ENCODE results near the gene TMEM129. TPM values are rescaled to one million over a fixed set of nuclear protein-coding genes. Genes with fewer than 3 reads are reported as not detected.

TMEM129 gene
- total RNA-seq, 2 experiments from 2014 or later: 16.2 to 18.1 TPM

DNA sequence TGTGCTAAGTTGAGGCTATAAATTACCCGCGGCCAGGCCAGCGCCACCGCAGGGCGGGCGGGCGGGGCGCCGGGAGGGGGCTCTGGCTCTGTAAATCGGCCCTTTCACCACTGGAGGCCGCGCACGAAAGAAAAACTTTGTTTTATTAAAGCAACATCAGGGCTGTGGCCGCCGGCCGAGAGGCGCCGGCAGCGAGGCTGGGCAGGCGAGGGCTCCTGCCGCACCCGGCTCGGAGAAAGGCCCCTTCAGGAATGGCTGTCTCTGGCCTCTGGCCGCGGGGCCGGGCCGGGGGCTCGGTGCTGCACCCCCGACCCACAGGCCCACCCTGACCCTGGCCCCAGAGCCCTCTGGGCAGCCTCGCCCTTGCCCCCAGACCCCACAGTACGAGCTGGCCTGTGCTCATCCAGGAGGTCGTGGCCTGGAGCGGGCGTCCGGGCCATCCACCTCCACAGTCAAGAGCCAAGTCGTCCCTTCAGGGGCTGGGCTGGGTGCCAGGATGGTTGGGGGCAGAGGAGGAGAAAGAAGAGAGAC is 42.5 kb upstream of the TMEM129 start:
- no peaks in the 10 kb centered on the region for H3K4me1 Mint-ChIP-seq (ENCODE audit: low read depth)
- ChIA-PET CTCF (no interaction called here), POLR2A (no interaction called here)
- H3K36me3 Mint-ChIP-seq: no peaks in the 10 kb centered on the region
- no peak overlapping the region for H3K27ac Mint-ChIP-seq
- no peak for DNase-seq
- no peaks in the 10 kb centered on the region for H3K9me3 Mint-ChIP-seq
- H3K4me3 Mint-ChIP-seq: no peak overlapping the region
- H3K27me3 Mint-ChIP-seq: peaks cover 18% of the 10 kb centered on the region
- intact Hi-C loops (cut with micrococcal nuclease): no loop called here

DNA sequence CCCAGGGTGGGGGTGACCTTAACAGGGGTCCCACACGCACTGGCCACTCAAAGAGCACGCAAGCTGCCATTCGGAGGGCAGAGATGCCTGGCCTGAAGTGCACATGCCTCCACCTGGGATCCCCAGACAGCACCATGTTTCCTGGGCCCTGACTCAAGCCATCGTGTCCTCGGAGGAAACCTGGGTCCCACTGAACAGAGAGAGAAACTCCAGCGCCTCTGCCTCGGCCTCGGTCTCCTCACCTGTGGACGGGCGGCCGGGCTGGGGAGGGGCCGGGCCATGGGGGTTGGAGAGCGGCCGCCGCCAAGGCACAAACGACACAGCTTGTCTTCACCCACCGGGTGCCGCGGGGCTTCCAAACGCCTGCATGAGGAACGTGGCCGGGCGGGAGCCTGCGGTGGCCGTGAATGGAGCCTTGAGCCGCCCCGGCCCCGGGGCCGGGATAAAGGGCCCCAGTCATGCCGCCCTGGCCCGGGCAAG is 42.0 kb upstream of the TMEM129 start:
- Mint-ChIP-seq H3K36me3 (no peaks in the 10 kb centered on the region), H3K27me3 (peaks cover 16% of the 10 kb centered on the region), H3K4me1 (ENCODE audit: low read depth) (no peaks in the 10 kb centered on the region), H3K27ac (no peak overlapping the region), H3K9me3 (no peaks in the 10 kb centered on the region), H3K4me3 (no peak overlapping the region)
- ChIA-PET CTCF (no interaction called here), POLR2A (no interaction called here)
- DNase-seq: no peak
- intact Hi-C loops (cut with micrococcal nuclease): no loop called here

DNA sequence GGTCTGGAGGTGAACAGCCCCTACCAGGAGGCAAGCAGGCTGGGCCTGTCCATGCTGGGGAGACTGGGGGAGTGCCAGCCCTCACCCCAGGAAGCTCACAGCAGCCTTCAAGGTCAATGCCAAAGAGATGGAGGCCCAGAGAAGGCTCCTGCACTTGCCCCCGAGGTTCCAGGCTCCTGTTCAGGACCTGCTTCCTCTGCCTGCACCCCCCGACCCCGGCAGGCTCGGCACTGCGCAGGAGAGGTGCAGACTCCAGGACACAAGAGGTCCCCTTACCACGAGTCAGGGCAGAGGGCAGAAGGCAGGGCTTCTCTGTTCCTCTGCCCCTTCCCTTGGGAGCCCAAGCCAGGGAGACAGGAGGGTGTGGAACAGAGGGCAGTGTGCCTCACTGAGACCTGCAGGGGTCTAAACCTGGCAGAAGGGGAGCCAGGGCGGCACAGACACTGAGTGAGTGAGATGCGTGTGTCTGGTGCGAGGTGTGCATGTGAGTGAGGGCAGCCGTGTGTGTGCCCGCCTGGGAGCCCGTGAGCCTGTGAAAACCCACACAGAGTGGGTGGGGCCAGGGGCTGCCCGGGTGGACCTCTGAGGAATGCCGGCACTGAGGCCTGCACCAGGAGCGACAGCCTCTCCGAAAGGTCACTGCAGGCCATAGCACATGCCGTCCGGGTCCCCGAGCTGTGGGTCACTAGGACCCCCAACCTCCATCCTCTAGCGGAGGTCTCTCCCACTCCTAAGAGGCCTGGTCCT is 41.3 kb upstream of the TMEM129 start:
- Mint-ChIP-seq H3K4me1 (ENCODE audit: low read depth) (no peaks in the 10 kb centered on the region), H3K4me3 (no peak overlapping the region), H3K27ac (no peak overlapping the region), H3K9me3 (no peaks in the 10 kb centered on the region), H3K27me3 (peaks cover 16% of the 10 kb centered on the region), H3K36me3 (no peaks in the 10 kb centered on the region)
- no peak for DNase-seq
- CTCF ChIA-PET: no interaction called here
- intact Hi-C loops (cut with micrococcal nuclease): no loop called here
- POLR2A ChIA-PET: no interaction called here

DNA sequence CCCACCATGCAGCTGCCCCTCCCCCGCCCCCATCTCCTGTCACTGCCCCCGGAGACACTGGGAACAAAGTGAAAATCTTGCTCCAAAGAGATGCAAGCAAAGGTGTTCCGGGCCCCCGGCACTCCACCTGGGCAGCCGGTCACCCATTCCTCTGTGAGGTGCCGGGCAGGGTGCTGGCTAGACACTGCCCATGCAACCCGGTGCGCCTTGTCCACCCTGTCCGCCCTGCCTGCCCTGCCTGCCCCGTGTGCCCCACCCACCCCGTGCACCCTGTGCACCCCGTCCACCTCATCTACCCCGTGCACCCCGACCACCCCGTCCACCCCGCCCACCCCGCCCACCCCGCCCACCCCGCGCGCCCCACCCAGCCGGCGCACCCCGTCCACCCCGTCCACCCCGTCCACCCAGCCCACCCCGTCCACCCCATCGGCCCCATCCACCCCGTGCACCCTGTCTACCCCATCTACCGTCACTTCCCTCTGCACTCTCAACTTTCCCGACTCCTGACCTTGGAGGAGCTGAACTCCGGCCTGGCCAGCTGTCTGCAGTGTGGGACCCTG is 40.1 kb upstream of the TMEM129 start:
- intact Hi-C loops (cut with micrococcal nuclease): no loop called here
- Mint-ChIP-seq H3K27ac (no peak overlapping the region), H3K36me3 (no peaks in the 10 kb centered on the region), H3K4me1 (ENCODE audit: low read depth) (no peaks in the 10 kb centered on the region), H3K9me3 (no peaks in the 10 kb centered on the region), H3K4me3 (no peak overlapping the region), H3K27me3 (peaks cover 16% of the 10 kb centered on the region)
- POLR2A ChIA-PET: no interaction called here
- CTCF ChIA-PET: no interaction called here
- DNase-seq: no peak

DNA sequence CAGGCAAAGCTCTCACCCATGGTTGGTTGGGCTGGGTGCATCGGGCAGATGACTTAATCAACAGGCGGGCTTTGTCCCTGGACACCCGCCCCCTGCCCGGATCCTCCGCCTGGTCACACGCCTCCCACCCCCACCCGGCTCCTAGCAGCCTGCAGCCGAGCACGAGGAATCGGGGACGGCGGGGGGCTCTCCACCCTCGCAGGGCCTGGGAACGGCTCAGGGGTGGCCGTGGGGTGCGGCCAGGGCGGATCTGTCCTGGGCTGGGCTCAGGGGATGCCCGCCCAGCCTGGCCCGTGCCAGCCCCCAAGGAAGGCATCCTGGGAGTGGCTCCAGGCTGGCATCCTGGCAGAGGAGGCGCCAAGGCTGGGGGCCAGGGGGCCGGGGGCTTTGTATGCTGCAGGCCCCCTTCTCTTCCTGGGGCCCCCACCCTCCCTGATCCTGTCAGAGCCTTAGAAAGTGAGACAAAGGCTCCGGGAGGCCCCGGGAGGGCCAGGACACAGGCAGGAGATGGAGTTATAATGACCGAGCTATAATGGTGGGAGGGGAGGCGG is 39.5 kb upstream of the TMEM129 start:
- CTCF ChIA-PET: no interaction called here
- POLR2A ChIA-PET: no interaction called here
- intact Hi-C loops (cut with micrococcal nuclease): no loop called here

DNA sequence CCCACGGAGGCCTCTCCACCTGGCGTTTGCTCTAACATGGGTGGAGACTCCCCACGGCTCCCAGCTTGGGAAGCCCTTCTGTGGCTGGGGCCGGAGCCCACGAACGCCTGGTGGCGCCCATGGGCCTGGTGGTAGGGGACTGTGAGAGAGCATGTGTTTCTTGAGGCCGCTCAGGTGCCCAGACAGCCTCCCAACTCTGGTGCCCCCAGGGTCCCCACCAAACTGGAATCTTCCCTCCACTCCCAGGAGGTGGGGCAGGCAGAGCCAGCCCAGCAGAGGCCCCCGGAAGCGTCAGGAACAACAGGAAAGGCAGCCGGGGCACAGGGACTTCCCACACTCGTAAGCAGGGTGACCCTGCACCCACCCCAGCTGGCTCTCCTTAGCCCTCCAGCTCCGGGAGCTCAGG is 38.7 kb upstream of the TMEM129 start:
- no peaks in the 10 kb centered on the region for H3K36me3 Mint-ChIP-seq
- peaks cover 10% of the 10 kb centered on the region for H3K27me3 Mint-ChIP-seq
- no peaks in the 10 kb centered on the region for H3K9me3 Mint-ChIP-seq
- intact Hi-C loops (cut with micrococcal nuclease): no loop called here
- H3K4me3 Mint-ChIP-seq: no peak overlapping the region
- POLR2A ChIA-PET: no interaction called here
- DNase-seq: no peak
- no peaks in the 10 kb centered on the region for H3K4me1 Mint-ChIP-seq (ENCODE audit: low read depth)
- H3K27ac Mint-ChIP-seq: no peak overlapping the region
- CTCF ChIA-PET: interaction anchor here (0.6 to 1.2 kb wide), 3 partner anchors 12 to 151 kb away, joined by 3 to 6 read pairs (median 4); no protein-coding TSS in a partner anchor

More for the DNA sequence above, 39.5 kb upstream of the TMEM129 start:
- H3K4me3 Mint-ChIP-seq: no peak overlapping the region
- H3K9me3 Mint-ChIP-seq: no peaks in the 10 kb centered on the region
- H3K36me3 Mint-ChIP-seq: no peaks in the 10 kb centered on the region
- no peaks in the 10 kb centered on the region for H3K4me1 Mint-ChIP-seq (ENCODE audit: low read depth)
- H3K27ac Mint-ChIP-seq: no peak overlapping the region
- H3K27me3 Mint-ChIP-seq: peaks cover 15% of the 10 kb centered on the region
- DNase-seq: no peak

DNA sequence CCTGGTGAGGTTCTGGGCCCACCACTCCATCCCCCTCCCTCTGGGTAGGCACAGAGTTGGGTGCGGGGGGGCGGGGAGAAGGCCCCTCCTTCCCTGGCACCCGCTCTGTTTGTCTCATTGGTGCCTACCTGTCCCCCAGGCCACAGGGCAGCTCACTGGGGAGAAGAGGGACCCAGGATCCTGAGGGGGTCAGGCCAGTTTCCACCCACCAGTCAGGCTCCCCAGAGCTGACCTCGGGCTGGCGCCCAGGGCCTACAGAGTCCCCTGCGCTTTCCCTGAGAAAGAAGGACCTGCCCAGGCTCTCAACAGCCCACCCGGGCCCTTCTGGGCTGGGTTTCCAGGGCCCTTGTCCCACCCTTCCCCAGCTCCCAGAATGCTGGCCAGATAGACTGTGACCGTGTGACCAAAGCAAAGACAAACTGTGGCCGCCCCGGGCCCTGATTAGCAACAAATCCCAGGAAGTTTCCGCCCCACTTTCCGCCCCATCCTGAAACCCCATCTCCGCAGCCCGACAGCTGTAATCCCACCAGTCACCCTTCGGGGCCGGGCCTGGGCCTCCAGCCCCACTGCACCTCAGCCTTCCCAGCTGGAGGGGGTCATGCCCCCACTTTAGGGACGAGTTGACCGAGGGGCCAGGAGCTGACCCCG is 38.2 kb upstream of the TMEM129 start:
- Mint-ChIP-seq H3K4me3 (no peak overlapping the region), H3K36me3 (no peaks in the 10 kb centered on the region), H3K27me3 (peaks cover 7% of the 10 kb centered on the region), H3K4me1 (ENCODE audit: low read depth) (no peaks in the 10 kb centered on the region), H3K9me3 (no peaks in the 10 kb centered on the region), H3K27ac (no peak overlapping the region)
- POLR2A ChIA-PET: no interaction called here
- intact Hi-C loops (cut with micrococcal nuclease): no loop called here
- no peak for DNase-seq
- CTCF ChIA-PET: interaction anchor here (0.6 to 1.2 kb wide), 3 partner anchors 12 to 151 kb away, joined by 3 to 6 read pairs (median 4); no protein-coding TSS in a partner anchor

DNA sequence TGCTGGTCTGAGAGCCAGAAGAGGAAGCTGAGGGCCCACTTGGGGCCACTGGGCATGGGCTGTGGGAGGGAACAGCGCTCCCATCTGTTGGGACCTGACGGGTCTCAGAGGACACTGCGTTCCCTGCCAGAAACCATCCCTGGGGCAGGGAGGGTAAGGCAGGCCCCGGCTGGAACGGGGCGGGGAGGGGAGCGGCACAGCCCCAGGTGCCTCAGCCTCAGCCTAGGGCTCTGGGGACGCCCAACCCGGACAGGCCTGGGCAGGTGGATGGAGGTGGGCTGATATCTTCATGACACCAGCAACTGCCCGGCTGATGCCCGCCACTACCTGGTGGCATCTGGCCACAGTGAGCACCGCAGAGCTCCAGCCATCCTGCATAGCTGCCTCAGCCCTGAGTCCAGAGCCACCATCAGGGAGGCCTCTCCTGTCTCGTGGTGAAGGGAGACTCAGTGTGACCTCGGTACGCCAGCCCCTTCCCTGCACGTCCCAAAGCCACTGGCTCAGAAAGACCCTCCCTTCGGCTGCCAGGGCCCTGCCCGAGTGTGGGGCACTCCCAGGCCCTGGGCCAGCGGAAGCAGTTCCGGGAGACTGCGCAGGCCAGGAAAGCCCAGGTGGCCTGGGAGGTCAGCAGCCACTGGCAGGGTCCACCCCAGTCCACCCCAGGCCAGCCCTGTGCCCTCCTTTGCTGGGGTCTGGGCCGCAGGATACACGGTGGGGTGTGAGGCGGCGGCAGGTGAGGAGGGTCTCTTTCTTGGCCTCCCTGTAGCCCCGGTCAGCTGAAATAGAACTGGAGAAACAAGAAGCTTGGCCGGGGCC is 37.4 kb upstream of the TMEM129 start:
- DNase-seq: no peak
- no peak overlapping the region for H3K27ac Mint-ChIP-seq
- H3K4me3 Mint-ChIP-seq: no peak overlapping the region
- no peaks in the 10 kb centered on the region for H3K4me1 Mint-ChIP-seq (ENCODE audit: low read depth)
- H3K27me3 Mint-ChIP-seq: peaks cover 3% of the 10 kb centered on the region
- no peaks in the 10 kb centered on the region for H3K36me3 Mint-ChIP-seq
- intact Hi-C loops (cut with micrococcal nuclease): no loop called here
- no peaks in the 10 kb centered on the region for H3K9me3 Mint-ChIP-seq
- ChIA-PET POLR2A (no interaction called here), CTCF (interaction anchor here (1.2 kb wide), 2 partner anchors 10 to 11 kb away, joined by 4 to 6 read pairs; no protein-coding TSS in a partner anchor)

DNA sequence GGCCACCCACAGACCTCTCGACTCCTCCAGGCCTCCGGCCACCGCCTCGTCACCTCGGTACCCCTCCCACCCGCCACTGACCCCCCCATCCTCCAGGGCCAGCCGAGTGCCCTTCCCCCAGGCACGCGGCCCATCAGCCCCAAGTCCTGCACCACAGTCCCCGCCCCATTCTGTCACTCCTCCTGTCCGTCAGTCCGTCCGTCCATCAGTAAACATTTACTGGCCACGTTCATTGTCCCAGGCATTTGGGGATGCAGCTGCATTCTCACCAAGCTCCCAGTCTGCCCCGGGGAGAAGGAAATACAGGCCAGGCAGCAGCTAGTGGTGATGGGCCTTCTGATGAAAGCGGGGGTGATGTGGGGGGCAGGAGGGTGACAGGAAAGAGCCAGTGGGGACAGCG is 36.7 kb upstream of the TMEM129 start:
- H3K36me3 Mint-ChIP-seq: no peaks in the 10 kb centered on the region
- H3K9me3 Mint-ChIP-seq: no peaks in the 10 kb centered on the region
- H3K27ac Mint-ChIP-seq: no peak overlapping the region
- H3K4me3 Mint-ChIP-seq: no peak overlapping the region
- ChIA-PET POLR2A (no interaction called here), CTCF (interaction anchor here (1.2 kb wide), 1 partner anchor 10 kb away, joined by 4 read pairs; no protein-coding TSS in a partner anchor)
- H3K4me1 Mint-ChIP-seq (ENCODE audit: low read depth): no peaks in the 10 kb centered on the region
- intact Hi-C loops (cut with micrococcal nuclease): no loop called here
- H3K27me3 Mint-ChIP-seq: peaks cover 3% of the 10 kb centered on the region
- no peak for DNase-seq

DNA sequence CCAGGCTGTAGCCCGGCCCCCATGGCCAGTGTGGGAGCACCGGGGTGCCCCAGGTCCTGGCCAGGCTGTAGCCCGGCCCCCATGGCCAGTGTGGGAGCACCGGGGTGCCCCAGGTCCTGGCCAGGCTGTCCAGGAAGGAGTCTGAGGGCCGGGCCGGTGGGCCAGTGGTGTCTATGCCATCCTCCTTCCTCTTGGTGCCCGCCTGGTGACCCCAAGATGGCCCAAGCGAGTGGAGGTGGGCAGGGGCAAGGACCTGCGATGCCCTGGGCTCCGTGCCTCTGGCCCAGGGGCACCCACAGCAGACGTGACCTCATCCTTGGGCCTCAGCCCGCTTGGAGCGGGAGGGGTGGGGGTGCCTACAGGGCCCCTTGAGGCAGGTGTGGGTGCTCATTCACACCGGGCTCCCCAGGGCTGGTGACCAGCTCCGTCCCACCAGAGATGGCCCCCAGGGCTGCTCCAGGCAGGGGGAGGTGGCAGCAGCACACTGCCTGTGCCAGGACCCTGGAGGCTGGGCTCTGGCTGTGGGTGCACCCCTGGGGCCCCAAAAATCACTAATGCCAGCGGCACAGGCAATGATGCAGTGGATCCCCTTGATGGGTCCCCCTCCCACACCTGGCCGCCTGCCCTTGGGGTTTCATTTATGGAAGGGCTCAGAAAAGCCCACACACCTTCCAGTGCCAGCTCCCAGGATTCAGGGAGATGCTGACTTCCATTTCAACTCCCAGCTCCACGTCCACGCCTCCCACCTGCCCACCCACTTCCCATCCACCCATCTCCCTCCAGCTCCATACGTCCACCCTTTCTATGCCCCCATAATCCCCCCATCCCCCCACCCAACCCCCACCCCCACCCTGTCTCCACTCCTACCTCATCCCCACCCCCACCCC is 36.0 kb upstream of the TMEM129 start:
- H3K27me3 Mint-ChIP-seq: no peaks in the 10 kb centered on the region
- ChIA-PET POLR2A (no interaction called here), CTCF (interaction anchor here (1.2 to 1.6 kb wide), 2 partner anchors 9 to 11 kb away, joined by 4 to 5 read pairs; no protein-coding TSS in a partner anchor)
- H3K27ac Mint-ChIP-seq: no peak overlapping the region
- H3K4me3 Mint-ChIP-seq: no peak overlapping the region
- intact Hi-C loops (cut with micrococcal nuclease): no loop called here
- no peak for DNase-seq
- H3K4me1 Mint-ChIP-seq (ENCODE audit: low read depth): no peaks in the 10 kb centered on the region
- H3K36me3 Mint-ChIP-seq: no peaks in the 10 kb centered on the region
- no peaks in the 10 kb centered on the region for H3K9me3 Mint-ChIP-seq

DNA sequence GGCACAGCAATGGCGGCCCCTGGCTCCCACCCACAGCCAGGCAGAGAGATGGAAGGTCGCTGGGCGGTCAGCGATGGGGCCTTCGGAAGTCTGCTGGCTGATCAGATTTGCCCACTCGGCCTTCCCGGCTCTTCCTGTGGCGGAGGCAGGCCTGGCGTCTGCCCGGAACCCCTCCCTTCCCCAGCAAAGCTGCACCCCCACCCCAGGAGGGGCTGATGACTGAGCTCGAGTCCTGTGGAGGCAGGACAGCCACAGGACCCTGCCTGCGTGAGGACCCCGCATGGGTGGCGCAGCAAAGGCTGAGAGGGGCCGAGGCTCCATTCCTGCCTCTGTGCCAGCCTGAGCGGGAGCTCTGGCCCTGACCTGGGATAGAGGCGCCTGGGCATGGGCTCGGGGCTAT is 35.0 kb upstream of the TMEM129 start:
- no peak for DNase-seq
- ChIA-PET POLR2A (no interaction called here), CTCF (interaction anchor here (1.6 kb wide), 1 partner anchor 12 kb away, joined by 5 read pairs; no protein-coding TSS in a partner anchor)
- intact Hi-C loops (cut with micrococcal nuclease): no loop called here
- Mint-ChIP-seq H3K9me3 (no peaks in the 10 kb centered on the region), H3K4me3 (no peak overlapping the region), H3K4me1 (ENCODE audit: low read depth) (no peaks in the 10 kb centered on the region), H3K36me3 (no peaks in the 10 kb centered on the region), H3K27ac (no peak overlapping the region), H3K27me3 (no peaks in the 10 kb centered on the region)

Data from activated CD4-positive, alpha-beta memory T cell treated with anti-CD3 and anti-CD28 coated beads for 36 hours (primary cell).